NCI-H526 (cell line): ENCODE data around the gene KDM4C.
A peak's percentile ranks its signal among the peaks of the same experiment; 100 is the strongest.
"Not testable (repeated sequence)": the region's sequence is repeated elsewhere in the genome, so short reads cannot be mapped to it uniquely, and the experiment has no call there.

Experiments
- DNase-seq, 2 experiments: peaks; one replicate each; lab custom pipeline; 2025; lab: John Stamatoyannopoulos, UW

Gene KDM4C

GRCh38 chr9:6757456-6758247 is at the start of gene KDM4C:
KDM4C (plus strand) TSS chr9:6757973; CDS start chr9:6792989, 35,016 bp downstream.
- DNase-seq = peak; percentile 89 to 96

GRCh38 chr9:6708732-6709131 is 49.0 kb upstream of the KDM4C start:
- DNase-seq = no peak

- no peak for DNase-seq
Observed at GRCh38 chr9:6711403-6711802, 46.4 kb upstream of the KDM4C start.

- no peak for DNase-seq
Observed at GRCh38 chr9:6712041-6712440, 45.7 kb upstream of the KDM4C start.

GRCh38 chr9:6714176-6714575 is 43.6 kb upstream of the KDM4C start:
- no peak for DNase-seq

GRCh38 chr9:6715153-6715754 is 42.5 kb upstream of the KDM4C start:
- DNase-seq = not testable (repeated sequence)

- peak in 1 of 2 experiments; percentile 49 for DNase-seq
Observed at GRCh38 chr9:6715755-6716643, 41.8 kb upstream of the KDM4C start.

GRCh38 chr9:6716766-6717165 is 41.0 kb upstream of the KDM4C start:
- DNase-seq = no peak

- no peak for DNase-seq
Observed at GRCh38 chr9:6723881-6724420, 33.8 kb upstream of the KDM4C start.

GRCh38 chr9:6733257-6733656 is 24.5 kb upstream of the KDM4C start:
- no peak for DNase-seq

- DNase-seq = no peak
Observed at GRCh38 chr9:6733831-6734230, 23.9 kb upstream of the KDM4C start.

GRCh38 chr9:6735422-6735821 is 22.4 kb upstream of the KDM4C start:
- DNase-seq = no peak

GRCh38 chr9:6739218-6739617 is 18.6 kb upstream of the KDM4C start:
- DNase-seq = peak; percentile 11 to 39

GRCh38 chr9:6748861-6749260 is 8.9 kb upstream of the KDM4C start:
- DNase-seq = not testable (repeated sequence)

- not testable (repeated sequence) for DNase-seq
Observed at GRCh38 chr9:6754861-6755260, 2.9 kb upstream of the KDM4C start.

- DNase-seq = peak; percentile 79 to 85
Observed at GRCh38 chr9:6757132-6757455, 679 bp upstream of the KDM4C start.

GRCh38 chr9:6758248-6758497 is 400 bp downstream of the KDM4C start:
- peak in 1 of 2 experiments; percentile 71 for DNase-seq

GRCh38 chr9:6758498-6759184 is 868 bp downstream of the KDM4C start:
- DNase-seq = peak; percentile 52 to 75

- DNase-seq = peak in 1 of 2 experiments; percentile 9
Observed at GRCh38 chr9:6759185-6759977, 1.6 kb downstream of the KDM4C start.

- no peak for DNase-seq
Observed at GRCh38 chr9:6761306-6761705, 3.5 kb downstream of the KDM4C start.

- DNase-seq = no peak
Observed at GRCh38 chr9:6763244-6763643, 5.5 kb downstream of the KDM4C start.
